Measurements from ENCODE around the gene BANP. TPM values are rescaled to one million over a fixed set of nuclear protein-coding genes. Genes with fewer than 3 reads are reported as not detected.
"Not testable (repeated sequence)": the region's sequence is repeated elsewhere in the genome, so short reads cannot be mapped to it uniquely, and the experiment has no call there.

The BANP gene
- total and polyA plus RNA-seq, 12 donors: 10.4 to 29.8 (median 21.7) TPM

DNA sequence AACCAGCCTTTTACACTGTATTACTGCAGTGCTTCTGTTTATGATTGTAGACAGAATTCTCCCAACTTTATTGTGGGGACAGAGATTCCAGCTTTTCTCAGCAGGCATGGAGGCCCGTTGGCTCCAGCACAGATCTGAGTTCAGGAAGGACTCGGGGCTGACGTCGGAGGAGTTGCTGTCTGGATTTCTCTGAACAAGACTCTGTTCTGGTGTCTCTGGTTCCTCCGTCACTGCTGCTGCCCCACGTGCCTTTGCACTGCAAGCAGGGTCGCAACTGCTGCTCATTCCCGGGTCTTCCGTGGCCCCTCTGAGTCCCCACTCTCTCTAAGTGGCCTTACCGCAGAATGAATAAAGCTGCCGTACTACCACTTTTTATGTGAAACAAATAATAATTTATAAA lies 88.4 kb downstream of the BANP start:
- WGBS, 4 donors: 94 to 95% (median 94%) methylated on average over 11 of the region's 11 CpGs
- intact Hi-C loops (cut with DNase I): no loop called here
- DNase-seq: no peak
- H3K27ac ChIP-seq: no peak overlapping the region
- no peaks in the 10 kb centered on the region for H3K9me3 ChIP-seq (replicated peaks in 1 of 3)
- no peak for TF ChIP-seq POLR2A (IDR thresholded peaks at IDR 0.05)
- TF ChIP-seq, protein P1, sequence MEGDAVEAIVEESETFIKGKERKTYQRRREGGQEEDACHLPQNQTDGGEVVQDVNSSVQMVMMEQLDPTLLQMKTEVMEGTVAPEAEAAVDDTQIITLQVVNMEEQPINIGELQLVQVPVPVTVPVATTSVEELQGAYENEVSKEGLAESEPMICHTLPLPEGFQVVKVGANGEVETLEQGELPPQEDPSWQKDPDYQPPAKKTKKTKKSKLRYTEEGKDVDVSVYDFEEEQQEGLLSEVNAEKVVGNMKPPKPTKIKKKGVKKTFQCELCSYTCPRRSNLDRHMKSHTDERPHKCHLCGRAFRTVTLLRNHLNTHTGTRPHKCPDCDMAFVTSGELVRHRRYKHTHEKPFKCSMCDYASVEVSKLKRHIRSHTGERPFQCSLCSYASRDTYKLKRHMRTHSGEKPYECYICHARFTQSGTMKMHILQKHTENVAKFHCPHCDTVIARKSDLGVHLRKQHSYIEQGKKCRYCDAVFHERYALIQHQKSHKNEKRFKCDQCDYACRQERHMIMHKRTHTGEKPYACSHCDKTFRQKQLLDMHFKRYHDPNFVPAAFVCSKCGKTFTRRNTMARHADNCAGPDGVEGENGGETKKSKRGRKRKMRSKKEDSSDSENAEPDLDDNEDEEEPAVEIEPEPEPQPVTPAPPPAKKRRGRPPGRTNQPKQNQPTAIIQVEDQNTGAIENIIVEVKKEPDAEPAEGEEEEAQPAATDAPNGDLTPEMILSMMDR (IDR thresholded peaks at IDR 0.05): no peak
- H3K4me3 ChIP-seq: no peak overlapping the region
- H3K27me3 ChIP-seq: no peaks in the 10 kb centered on the region
- H3K4me1 ChIP-seq (replicated peaks in 1 of 2): no peaks in the 10 kb centered on the region
- peaks cover 0 to 18% of the 10 kb centered on the region in 2 donors for H3K36me3 ChIP-seq (replicated peaks in 1 of 2)

DNA sequence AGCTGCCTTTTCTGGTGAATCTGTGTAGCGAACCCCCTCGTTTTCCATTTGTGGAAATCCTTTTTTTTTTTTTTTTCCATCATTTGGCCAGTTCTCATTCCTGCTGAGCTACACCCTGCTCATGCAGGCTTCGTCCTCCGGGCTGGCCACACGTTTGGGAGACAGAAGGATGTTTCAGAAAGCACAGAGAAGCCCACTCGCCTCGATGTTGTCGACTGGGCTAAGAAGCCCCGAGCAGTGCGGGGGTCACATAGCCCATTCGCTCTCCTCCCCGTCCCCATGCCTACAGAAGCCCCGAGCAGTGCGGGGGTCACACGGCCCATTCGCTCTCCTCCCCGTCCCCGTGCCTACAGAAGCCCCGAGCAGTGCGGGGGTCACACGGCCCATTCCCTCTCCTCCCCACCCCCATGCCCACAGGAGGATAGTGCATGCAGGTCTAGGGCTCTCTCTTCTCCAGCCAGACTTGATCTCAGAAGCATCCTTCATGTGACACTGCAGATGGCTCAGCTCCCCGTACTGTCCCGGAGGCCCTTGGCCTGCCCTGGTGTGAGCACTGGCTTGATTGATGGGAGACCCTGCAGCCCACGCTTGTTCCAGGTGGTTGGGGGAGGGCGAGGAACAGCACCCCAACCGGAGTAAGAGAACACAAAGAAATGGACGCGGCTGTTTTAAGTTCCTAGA lies 89.1 kb downstream of the BANP start:
- H3K4me3 ChIP-seq; DNase-seq; H3K9me3 ChIP-seq (replicated peaks in 1 of 3); H3K4me1 ChIP-seq (replicated peaks in 1 of 2); H3K27ac ChIP-seq; H3K27me3 ChIP-seq; intact Hi-C loops (cut with DNase I): not testable (repeated sequence)
- WGBS, 4 donors: 85 to 93% (median 88%) methylated on average over 23 to 28 of the region's 28 CpGs
- H3K36me3 ChIP-seq (replicated peaks in 1 of 2): peaks cover 0 to 12% of the 10 kb centered on the region in 2 donors

DNA sequence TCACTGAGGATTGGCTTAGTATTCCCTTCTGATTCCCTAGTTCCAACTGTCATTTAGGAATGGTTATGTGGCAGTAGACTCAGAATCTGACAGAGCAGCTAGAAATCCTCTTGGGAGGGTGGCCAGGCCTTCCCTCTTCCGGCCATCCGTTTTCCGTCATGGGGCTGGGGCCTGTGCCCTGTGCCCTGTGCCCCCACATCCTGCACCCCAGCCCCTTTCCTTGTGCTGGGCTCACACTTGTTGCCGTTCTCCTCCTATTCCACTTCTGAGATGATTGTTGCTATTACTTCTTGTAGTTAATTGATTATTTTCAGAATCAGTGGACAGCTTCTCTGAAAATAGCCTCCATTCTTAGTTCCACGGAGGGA lies 89.6 kb downstream of the BANP start:
- H3K27me3 ChIP-seq; H3K27ac ChIP-seq; H3K36me3 ChIP-seq (replicated peaks in 1 of 2); DNase-seq; H3K4me1 ChIP-seq (replicated peaks in 1 of 2); intact Hi-C loops (cut with DNase I); H3K4me3 ChIP-seq; H3K9me3 ChIP-seq (replicated peaks in 1 of 3): not testable (repeated sequence)
- 86 to 93% (median 91%) methylated on average over 5 of the region's 5 CpGs for WGBS, 4 donors

DNA sequence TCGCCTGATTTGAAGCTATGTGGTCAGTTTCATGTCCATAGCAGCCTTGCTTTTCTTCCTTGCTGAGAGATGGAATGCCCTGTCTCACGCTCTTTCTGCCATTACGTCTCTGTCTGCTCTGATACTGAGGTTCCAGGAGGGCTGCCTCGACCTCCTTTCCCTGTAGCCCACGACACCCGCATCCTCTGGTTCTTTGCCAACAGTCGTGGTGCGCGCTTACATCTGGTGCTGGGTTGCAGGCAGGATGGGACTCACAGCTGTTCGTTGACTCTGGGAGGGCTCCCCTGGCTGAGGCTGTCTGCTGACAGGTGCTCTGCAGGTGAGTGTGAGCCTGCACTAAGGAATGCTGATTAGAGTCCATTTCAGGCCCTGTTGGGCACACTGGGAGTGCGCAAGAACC lies 90.3 kb downstream of the BANP start:
- DNase-seq; H3K27ac ChIP-seq; H3K27me3 ChIP-seq; H3K4me3 ChIP-seq; intact Hi-C loops (cut with DNase I); H3K9me3 ChIP-seq (replicated peaks in 1 of 3); H3K36me3 ChIP-seq (replicated peaks in 1 of 2); H3K4me1 ChIP-seq (replicated peaks in 1 of 2): not testable (repeated sequence)
- 92 to 97% (median 95%) methylated on average over 9 to 11 of the region's 11 CpGs for WGBS, 4 donors

DNA sequence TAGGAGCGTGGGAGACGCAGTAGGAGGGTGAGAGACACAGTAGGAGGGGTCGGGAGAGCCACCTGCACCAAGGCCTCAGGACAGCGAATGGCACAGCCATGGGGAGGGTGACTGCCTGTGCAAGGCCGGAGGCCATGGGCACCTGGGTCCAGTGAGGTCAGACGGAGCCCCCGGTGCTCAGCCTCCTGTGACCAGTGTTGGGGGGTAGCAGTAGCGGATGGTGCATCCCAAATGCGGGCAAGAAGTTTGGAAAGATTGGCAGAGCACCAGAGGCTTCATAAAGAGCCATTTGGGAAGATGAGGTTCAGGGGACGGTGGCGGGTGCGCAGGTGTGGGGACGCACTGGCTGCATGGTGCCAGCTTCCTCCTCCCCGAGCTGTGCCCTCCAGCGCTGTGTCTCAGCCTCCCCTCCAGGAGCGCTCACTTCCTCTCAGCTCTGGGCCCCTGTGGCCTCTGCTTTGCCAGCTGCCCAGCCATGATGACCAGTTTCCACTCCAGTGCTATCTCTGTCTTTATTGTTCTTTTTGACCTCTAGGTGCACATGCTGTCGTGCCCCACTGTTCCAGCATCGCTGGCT lies 90.8 kb downstream of the BANP start:
- H3K9me3 ChIP-seq (replicated peaks in 1 of 3); DNase-seq; H3K4me3 ChIP-seq; intact Hi-C loops (cut with DNase I); H3K4me1 ChIP-seq (replicated peaks in 1 of 2); H3K27ac ChIP-seq; H3K27me3 ChIP-seq; H3K36me3 ChIP-seq (replicated peaks in 1 of 2): not testable (repeated sequence)
- WGBS, 4 donors: 88 to 96% (median 94%) methylated on average over 17 to 18 of the region's 18 CpGs

DNA sequence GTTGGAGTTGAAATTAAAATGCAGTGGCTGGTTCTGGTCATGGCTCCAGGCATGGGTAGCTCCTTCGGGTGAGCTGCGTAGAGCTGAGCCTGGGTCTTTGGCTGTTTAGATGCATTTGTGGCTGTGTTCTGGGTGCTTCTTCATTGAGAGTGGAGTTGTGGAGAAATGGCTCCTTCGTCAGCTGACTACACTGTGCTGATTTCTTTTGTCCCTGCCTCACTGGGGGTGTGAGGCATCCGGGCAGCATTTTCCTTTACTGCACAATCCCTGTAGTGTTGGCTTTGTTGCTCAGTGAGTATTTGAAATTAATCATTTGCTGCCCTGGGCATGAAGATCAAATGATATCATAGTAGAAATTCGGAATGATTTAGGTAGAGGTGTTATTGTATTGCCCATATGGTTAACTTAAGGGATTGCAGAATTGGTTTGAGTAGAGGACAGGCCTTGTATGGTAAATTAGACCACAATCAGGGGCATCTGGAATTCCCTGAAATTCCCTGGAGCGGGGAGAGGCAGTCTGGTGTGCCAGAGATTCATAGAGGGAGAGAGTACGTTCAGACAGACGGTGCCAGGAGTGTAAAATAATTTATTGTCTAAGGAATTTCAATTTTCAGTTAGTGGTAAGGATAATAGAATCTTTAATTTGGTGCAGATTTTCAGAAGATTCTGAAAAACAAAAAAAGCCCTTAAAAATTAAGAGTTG lies 92.1 kb downstream of the BANP start:
- H3K27me3 ChIP-seq; DNase-seq; H3K4me1 ChIP-seq (replicated peaks in 1 of 2); H3K36me3 ChIP-seq (replicated peaks in 1 of 2); H3K4me3 ChIP-seq; intact Hi-C loops (cut with DNase I); H3K9me3 ChIP-seq (replicated peaks in 1 of 3); H3K27ac ChIP-seq: not testable (repeated sequence)
- 80 to 89% (median 88%) methylated on average over 5 to 8 of the region's 8 CpGs for WGBS, 4 donors

DNA sequence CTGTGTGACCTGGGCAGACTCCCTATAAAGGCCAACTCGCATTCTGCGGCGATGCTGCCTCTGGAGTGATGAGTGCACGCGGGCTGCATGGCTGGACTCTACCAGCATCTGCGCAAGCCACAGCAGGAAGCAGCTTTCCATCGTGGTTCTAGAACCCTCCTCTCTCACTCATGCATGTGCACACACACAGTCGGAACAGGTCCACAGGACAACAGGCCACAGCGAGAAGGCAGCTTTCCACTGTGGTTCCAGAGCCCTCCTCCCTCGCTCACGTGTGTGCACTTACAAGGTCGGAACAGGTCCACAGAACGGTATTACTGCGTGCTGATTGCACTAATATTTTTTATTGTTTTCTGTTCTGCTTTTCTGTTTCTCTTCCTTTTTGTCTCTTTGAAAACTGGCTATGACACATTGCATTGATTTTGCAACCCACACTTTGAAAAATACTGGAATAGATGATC lies 92.9 kb downstream of the BANP start:
- H3K27ac ChIP-seq; H3K4me1 ChIP-seq (replicated peaks in 1 of 2); H3K9me3 ChIP-seq (replicated peaks in 1 of 3); DNase-seq; H3K4me3 ChIP-seq; H3K27me3 ChIP-seq; H3K36me3 ChIP-seq (replicated peaks in 1 of 2); intact Hi-C loops (cut with DNase I): not testable (repeated sequence)
- 80 to 86% (median 84%) methylated on average over 14 of the region's 14 CpGs for WGBS, 4 donors

DNA sequence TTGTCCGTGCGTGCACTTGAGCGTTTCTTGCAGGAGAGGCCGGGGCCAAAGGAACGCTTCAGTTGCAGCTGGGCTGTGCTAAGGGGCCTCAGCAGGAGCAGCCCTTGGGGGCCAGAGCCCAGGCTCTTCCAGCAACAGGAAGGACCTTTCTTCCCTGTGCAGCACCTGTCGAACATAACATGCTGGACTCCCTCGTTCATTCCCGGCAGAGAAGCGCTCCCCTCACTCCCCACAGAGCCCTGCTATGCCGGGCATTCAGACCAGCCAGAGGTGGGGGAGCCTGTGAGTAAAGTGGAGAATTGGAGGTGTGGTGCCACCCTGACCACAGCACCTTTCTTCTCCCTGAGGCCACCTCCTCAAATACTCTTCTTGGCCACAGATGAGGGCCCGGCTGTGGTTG lies 94.1 kb downstream of the BANP start:
- H3K36me3 ChIP-seq (replicated peaks in 1 of 2); H3K4me3 ChIP-seq; intact Hi-C loops (cut with DNase I); H3K27me3 ChIP-seq; H3K4me1 ChIP-seq (replicated peaks in 1 of 2); H3K27ac ChIP-seq; H3K9me3 ChIP-seq (replicated peaks in 1 of 3); DNase-seq: not testable (repeated sequence)
- 92 to 98% (median 96%) methylated on average over 6 to 11 of the region's 11 CpGs for WGBS, 4 donors
